Cardiac fibroblast (primary cell): ENCODE data around the gene FSIP1.

Experiments
- DNase-seq, 2 donors: peaks; one replicate each; pipeline versions ENCODE4 v3.0.0 to v3.0.0-alpha.2; 2010; ENCODE audit warnings: low read depth in 2 of 2
- H3K4me3 ChIP-seq, 2 donors: replicated peaks in 1 of 2; 1 replicate in 1 of 2; 2 replicates in 1 of 2; pipeline ENCODE4 v1.5.1; 2011; ENCODE audit warnings: low read depth in 2 of 2, low read length in 2 of 2, mild to moderate bottlenecking in 2 of 2, moderate library complexity in 1 of 2
- TF ChIP-seq, protein P1 (sequence below): IDR thresholded peaks from one replicate; pipeline ENCODE4 v1.5.1; 2011; ENCODE audit warnings: low read depth, mild to moderate bottlenecking, low read length, inconsistent platforms

Gene FSIP1

DNA sequence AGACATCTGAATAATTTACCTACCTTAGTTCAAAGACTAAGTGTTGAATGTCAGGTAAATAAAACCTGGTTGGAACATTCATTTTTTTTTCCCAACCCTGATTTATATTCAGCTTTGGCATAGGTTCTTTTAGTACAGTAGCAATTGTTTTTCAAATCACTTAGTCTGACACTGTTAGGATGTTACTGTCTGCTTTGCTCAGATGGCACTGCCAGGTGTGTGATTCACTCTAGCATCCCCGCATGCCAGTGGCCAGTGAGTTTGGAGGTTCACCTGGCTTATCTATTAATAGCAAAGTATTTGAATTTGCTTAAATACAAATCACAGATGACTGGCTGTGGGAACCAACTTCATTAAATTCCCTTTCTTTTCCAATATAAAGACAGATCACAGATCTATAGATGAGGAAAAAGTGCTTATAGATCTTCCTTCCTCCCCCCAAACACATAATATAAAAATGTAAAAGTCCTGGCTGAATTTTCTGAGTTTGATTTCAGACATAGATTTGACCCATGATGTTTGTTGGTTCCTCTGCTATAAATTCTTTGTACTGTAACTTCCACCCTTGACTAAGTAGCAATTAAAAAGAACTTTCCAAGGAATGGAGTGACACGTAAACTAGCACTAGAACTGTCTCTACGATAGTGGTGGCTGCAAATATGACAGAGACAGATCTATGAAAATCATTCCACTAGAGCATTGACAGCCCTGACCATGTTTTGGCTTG, 197.8 kb downstream of the FSIP1 start:
- TF ChIP-seq, protein P1, sequence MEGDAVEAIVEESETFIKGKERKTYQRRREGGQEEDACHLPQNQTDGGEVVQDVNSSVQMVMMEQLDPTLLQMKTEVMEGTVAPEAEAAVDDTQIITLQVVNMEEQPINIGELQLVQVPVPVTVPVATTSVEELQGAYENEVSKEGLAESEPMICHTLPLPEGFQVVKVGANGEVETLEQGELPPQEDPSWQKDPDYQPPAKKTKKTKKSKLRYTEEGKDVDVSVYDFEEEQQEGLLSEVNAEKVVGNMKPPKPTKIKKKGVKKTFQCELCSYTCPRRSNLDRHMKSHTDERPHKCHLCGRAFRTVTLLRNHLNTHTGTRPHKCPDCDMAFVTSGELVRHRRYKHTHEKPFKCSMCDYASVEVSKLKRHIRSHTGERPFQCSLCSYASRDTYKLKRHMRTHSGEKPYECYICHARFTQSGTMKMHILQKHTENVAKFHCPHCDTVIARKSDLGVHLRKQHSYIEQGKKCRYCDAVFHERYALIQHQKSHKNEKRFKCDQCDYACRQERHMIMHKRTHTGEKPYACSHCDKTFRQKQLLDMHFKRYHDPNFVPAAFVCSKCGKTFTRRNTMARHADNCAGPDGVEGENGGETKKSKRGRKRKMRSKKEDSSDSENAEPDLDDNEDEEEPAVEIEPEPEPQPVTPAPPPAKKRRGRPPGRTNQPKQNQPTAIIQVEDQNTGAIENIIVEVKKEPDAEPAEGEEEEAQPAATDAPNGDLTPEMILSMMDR: no peak
- H3K4me3 ChIP-seq: peak overlapping the region in 1 of 2 donors; percentile 80

DNA sequence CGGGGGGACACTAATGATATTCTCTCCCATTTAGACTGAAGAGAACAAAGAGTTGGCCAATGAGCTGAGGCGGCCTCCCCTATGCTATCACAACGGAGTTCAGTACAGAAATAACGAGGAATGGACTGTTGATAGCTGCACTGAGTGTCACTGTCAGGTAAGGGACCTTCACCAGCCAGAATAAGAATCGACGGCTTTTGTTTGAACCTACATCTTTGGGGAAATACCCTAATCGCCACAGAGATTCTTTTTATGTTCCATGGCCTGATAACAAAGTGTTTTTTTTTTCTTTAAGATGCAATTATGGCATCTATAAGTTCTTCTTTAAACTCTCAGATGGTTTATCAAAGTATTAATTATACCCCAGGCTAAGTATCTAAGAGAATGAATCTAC, 198.4 kb downstream of the FSIP1 start:
- TF ChIP-seq, protein P1: no peak
- peak overlapping the region; percentile 75 to 80 for H3K4me3 ChIP-seq
- no peak for DNase-seq

More for the DNA sequence above, 197.8 kb downstream of the FSIP1 start:
- DNase-seq: peak; percentile 26 to 58

DNA sequence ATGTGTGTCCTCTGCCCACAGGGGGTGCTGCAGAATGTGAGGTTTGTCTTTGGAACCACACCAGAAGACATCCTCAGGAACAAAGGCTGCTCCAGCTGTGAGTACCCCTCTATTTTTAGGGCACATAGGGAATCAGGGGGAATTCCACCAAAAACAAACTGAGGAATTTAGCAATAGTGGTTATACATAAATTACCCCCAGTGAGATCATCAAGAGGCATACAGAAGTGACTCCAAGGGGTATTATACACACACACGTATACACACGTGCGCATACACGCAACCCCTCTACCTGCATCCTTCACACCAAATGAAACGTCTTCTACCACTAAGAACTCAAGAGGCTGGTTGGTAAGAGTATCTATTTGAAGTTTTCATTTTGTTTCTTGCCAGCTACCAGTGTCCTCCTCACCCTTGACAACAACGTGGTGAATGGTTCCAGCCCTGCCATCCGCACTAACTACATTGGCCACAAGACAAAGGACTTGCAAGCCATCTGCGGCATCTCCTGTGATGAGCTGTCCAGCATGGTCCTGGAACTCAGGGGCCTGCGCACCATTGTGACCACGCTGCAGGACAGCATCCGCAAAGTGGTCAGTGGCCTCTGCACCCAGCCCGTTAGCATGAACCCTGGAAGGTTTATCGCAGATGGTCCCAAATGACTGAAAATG, 198.9 kb downstream of the FSIP1 start:
- H3K4me3 ChIP-seq: peak overlapping the region; percentile 75 to 80
- TF ChIP-seq, protein P1: peak; percentile 49
- DNase-seq: peak; percentile 72 to 84

DNA sequence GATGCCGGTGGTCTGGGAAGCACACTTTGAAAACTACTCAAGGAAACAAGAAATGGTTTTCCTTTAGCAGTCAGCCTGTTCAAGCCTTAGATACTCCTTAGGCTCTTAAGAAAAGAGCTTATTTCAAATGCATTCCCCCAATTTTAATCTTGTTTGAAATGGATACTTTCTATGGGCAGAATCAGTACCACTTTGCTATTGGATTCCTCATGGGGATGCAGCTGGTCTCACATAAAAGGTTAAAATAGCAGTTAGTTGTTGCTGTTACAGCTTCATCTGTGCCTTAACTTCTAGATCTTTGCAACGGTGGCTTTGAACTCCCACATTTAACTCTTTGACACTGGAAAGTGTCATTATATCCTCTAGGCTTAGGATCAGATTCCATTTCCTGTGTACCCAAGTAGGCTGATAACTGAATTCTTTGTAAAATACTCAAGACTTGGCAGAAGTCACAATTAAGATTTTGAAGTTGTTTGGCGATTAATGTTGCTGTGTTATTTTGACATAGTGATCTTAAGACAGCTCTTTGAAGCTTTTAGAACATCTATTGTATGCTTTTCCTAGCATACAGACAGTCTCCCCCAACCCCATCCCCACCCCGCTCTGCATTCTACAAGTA, 199.6 kb downstream of the FSIP1 start:
- peak overlapping the region; percentile 75 to 80 for H3K4me3 ChIP-seq
- no peak for DNase-seq
- TF ChIP-seq, protein P1: no peak

DNA sequence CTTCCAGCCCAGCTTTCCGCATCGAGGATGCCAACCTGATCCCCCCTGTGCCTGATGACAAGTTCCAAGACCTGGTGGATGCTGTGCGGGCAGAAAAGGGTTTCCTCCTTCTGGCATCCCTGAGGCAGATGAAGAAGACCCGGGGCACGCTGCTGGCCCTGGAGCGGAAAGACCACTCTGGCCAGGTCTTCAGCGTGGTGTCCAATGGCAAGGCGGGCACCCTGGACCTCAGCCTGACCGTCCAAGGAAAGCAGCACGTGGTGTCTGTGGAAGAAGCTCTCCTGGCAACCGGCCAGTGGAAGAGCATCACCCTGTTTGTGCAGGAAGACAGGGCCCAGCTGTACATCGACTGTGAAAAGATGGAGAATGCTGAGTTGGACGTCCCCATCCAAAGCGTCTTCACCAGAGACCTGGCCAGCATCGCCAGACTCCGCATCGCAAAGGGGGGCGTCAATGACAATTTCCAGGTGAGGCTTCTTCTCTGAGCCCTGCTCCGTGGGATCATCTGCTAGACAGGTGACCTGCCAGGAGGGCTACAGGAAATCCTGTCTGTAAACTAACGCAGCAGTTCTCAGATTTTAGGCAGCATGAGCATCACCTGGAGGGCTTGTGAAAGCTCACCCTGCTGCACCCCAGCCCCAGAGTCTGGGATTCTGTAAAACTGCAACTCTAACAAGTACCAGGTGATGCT, 200.2 kb downstream of the FSIP1 start:
- H3K4me3 ChIP-seq: peak overlapping the region; percentile 75 to 80
- peak; percentile 64 to 82 for DNase-seq
- TF ChIP-seq, protein P1: no peak

DNA sequence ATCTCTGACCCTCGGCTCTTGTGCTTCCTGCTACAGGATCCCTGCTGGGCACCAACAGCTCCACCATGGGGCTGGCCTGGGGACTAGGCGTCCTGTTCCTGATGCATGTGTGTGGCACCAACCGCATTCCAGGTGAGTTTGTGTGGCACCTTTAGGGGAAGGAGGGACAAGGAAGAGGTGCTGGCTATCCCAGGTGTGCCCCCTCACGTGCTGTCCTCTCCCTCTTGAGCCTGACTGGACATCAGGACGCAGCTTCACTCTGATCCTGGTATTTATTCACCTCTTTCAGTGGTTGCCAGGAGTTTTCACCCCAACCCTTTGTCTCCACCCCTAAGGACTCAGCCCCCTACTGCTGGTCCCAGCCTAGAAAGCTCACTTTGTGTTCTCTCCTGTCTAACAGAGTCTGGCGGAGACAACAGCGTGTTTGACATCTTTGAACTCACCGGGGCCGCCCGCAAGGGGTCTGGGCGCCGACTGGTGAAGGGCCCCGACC, 200.8 kb downstream of the FSIP1 start:
- DNase-seq: peak; percentile 61 to 79
- TF ChIP-seq, protein P1: peak; percentile 59
- peak overlapping the region; percentile 75 to 80 for H3K4me3 ChIP-seq
